ENCODE data around the gene C2orf78.

DNA sequence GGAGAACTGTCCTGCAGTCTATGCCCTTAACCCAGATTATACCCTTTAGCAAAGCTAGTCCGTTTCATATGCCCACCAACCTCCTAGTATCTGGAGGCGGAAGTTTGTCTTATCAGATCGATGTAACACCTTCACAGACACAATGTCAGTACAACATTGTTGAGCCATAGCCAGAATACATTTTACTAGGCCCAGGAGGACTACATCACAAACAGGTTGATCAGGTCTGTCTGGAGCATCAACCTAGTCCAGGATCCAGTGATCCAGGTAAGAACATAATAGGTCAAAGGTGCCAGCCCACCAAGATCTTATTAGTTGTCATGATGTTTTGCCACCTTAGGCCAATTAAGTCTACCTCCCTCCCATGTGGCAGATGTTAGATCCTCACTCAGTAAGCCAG lies 44.9 kb upstream of the C2orf78 start:
- TF ChIP-seq POLR2A (IDR thresholded peaks at IDR 0.05; ENCODE audit: low read depth, low read length) (no peak), TAF1 (IDR thresholded peaks at IDR 0.05; ENCODE audit: low read depth, low read length) (no peak)

All from GM12891 (cell line).